Spleen (tissue), 11 donors: Measurements from ENCODE around the gene CFAP161. TPM values are rescaled to one million over a fixed set of nuclear protein-coding genes. Genes with fewer than 3 reads are reported as not detected.
"Not testable (repeated sequence)": the region's sequence is repeated elsewhere in the genome, so short reads cannot be mapped to it uniquely, and the experiment has no call there.

Source experiments
- DNase-seq: peaks from one replicate; pipeline ENCODE4 v3.0.0-alpha.2; 2020
- H3K27ac ChIP-seq, 8 donors: fragments of 200-600 bp; sonication (generic) in 7 of 8; 1 replicate in 4 of 8; 2 replicates in 4 of 8; pipeline versions ENCODE4 v1.5.0 to v1.8.0; 2016 to 2021; ENCODE audit warnings: inconsistent platforms in 4 of 8, mild to moderate bottlenecking in 4 of 8, moderate library complexity in 1 of 8
- H3K27me3 ChIP-seq, 7 donors: fragments of 200-600 bp; sonication (generic) in 6 of 7; replicated peaks in 1 of 7; 1 replicate in 4 of 7; 2 replicates in 3 of 7; pipeline versions ENCODE4 v1.5.0 to v1.8.0; 2016 to 2021; ENCODE audit warnings: inconsistent platforms in 3 of 7, mild to moderate bottlenecking in 1 of 7
- H3K36me3 ChIP-seq, 6 donors: fragments of 200-600 bp; sonication (generic) in 5 of 6; 1 replicate in 4 of 6; 2 replicates in 2 of 6; pipeline versions ENCODE4 v1.5.0 to v1.8.0; 2016 to 2021; ENCODE audit warnings: inconsistent platforms in 2 of 6
- H3K4me1 ChIP-seq, 6 donors: fragments of 200-600 bp; sonication (generic) in 5 of 6; 1 replicate in 3 of 6; 2 replicates in 3 of 6; pipeline versions ENCODE4 v1.5.0 to v1.8.0; 2016 to 2021; ENCODE audit warnings: inconsistent platforms in 3 of 6
- H3K4me3 ChIP-seq, 8 donors: fragments of 200-600 bp; sonication (generic) in 7 of 8; 1 replicate in 4 of 8; 2 replicates in 4 of 8; pipeline versions ENCODE4 v1.5.0 to v1.8.0; 2016 to 2021; ENCODE audit warnings: inconsistent platforms in 4 of 8, mild to moderate bottlenecking in 4 of 8, moderate library complexity in 2 of 8
- H3K9me3 ChIP-seq, 8 donors: fragments of 200-600 bp; sonication (generic) in 7 of 8; 1 replicate in 4 of 8; 2 replicates in 4 of 8; pipeline versions ENCODE4 v1.5.0 to v1.8.0; 2016 to 2021; ENCODE audit warnings: inconsistent platforms in 4 of 8
- CTCF ChIP-seq, 11 experiments: fragments of 200-600 bp in 7 of 11; fragments of 450-650 bp in 4 of 11; sonication (generic) in 4 of 11; IDR thresholded peaks in 8 of 11; conservative IDR thresholded peaks in 3 of 11; 1 replicate in 7 of 11; 2 replicates in 4 of 11; pipeline versions ENCODE4 v1.4.0 to v1.8.0; 2016 to 2021; ENCODE audit warnings: antibody characterized with exemption in 11 of 11, inconsistent platforms in 4 of 11, mild to moderate bottlenecking in 1 of 11
- POLR2A ChIP-seq, 3 donors: fragments of 450-650 bp; IDR thresholded peaks; one replicate each; pipeline ENCODE4 v1.5.1; 2017; ENCODE audit warnings: antibody characterized with exemption in 3 of 3, mild to moderate bottlenecking in 1 of 3
- POLR2AphosphoS5 ChIP-seq, 3 donors: sonication (generic); formaldehyde crosslinking; IDR thresholded peaks; one replicate each; pipeline ENCODE4 v1.5.1; 2017; ENCODE audit warnings: antibody characterized with exemption in 3 of 3
- WGBS, 5 donors: extraction: QIAGEN DNeasy Blood & Tissue Kit in 3 of 5; methylation state at CpG; one replicate each; pipeline versions ENCODE4 v1.1.5 to v1.1.7; 2013 to 2018; 5-methylcytosine and 5-hydroxymethylcytosine counted together
- intact Hi-C: fragments of 100-400 bp; cut with DNase I; formaldehyde crosslinking; loops from one replicate; pipeline ENCODE4 v1.15.0; 2023; ENCODE audit warnings: low total_unique reads
- polyA plus RNA-seq, 3 donors: library from polyadenylated mRNA; stranded (reverse); fragments of 200-250 nt; gene quantifications; one replicate each; pipeline ENCODE4 v1.2.1, GENCODE V29; 2013
- total RNA-seq, 7 donors: library from RNA; depleted of rRNA in 3 of 7; stranded (reverse); fragments of >200 nt in 3 of 7; fragmentation: NEBNext Ultra II Directional in 4 of 7; extraction: Animal tissue kit (Norgen Biotek cat#: 25700) in 4 of 7; gene quantifications; one replicate each; pipeline versions ENCODE4 v1.1.0 to v1.2.1, GENCODE V29; 2016 to 2021
- donor health status: healthy with polysubstance abuse.
- donor health status: DM: no; HTN: no; CAD: no; lungs with moderate emphysema.
- donor health status: DM: no; HTN: no; CAD: no.
- donor health status: Bipolar disorder and iron deficiency.
- donor health status: healthy.
- donor health status: DM: no; HTN: no; CAD: no.
- donor health status: DM: yes; HTN: yes; CAD: no.

Gene CFAP161
- total and polyA plus RNA-seq, 10 donors, result 0.06 to 2.0 (median 0.48) TPM; not detected in 3

DNA sequence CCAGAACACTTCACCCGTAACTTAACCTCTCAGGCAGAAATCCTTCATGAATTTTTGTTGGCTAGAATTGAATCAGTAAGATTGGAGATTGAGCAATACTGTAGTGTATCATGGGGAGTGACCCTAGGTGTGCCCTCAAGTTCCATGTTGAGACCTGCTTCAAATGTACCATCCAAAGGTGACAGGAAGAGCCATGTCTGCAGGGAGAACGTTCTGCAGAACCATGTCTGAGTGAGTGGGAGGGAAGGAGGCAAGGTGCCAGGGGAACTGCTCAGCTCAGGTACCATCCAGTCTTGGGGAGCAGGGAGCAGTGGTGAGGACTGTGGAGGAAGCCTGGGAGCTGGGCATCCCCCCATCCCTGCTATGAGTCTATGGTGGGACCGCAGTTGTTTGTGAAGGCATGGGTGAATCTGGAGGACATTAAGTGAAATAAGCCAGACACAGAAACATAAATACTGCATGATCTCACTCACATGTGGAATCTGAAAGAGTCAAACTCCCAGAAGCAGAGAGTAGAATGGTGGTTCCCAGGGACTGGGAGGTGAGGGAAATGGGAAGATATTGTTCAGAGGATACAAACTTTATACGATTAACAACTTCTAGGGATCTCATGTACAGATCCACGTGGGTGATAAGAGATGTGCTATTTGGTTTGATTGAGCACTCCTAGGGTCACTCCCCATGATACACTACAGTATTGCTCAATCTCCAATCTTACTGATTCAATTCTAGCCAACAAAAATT is 23.3 kb downstream of the CFAP161 start:
- H3K4me1 ChIP-seq, result peaks cover 0 to 22% (median 14%) of the 10 kb centered on the region in 6 donors
- no peak for DNase-seq
- no peak overlapping the region for H3K4me3 ChIP-seq
- intact Hi-C loops, result loop anchor here (10.0 kb wide), 1 partner anchor 107 kb away; no protein-coding TSS in a partner anchor
- no peaks in the 10 kb centered on the region for H3K9me3 ChIP-seq
- no peaks in the 10 kb centered on the region for H3K36me3 ChIP-seq
- peaks cover 0 to 17% (median 0%) of the 10 kb centered on the region in 7 donors for H3K27me3 ChIP-seq
- TF ChIP-seq POLR2AphosphoS5 (IDR thresholded peaks at IDR 0.05), result no peak
- TF ChIP-seq CTCF (IDR thresholded peaks at IDR 0.05 in 8 of 11, conservative IDR thresholded peaks at IDR 0.05 in 3 of 11), result no peak
- TF ChIP-seq POLR2A (IDR thresholded peaks at IDR 0.05), result no peak
- WGBS, 5 donors, result 65 to 79% (median 73%) methylated on average over 5 of the region's 5 CpGs
- no peak overlapping the region for H3K27ac ChIP-seq

DNA sequence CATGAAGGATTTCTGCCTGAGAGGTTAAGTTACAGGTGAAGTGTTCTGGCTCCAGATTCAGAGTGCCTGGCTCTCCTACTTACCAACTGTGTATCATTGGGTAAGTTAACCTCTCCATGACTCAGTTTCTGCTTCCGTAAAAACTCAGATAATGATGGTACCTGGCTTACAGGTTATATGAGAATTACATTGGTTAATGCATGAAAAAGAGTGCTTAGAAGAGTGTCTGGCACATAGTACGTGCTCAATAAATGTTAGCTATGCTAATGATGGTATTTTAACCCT is 23.8 kb downstream of the CFAP161 start:
- DNase-seq, result no peak
- peaks cover 0 to 22% (median 14%) of the 10 kb centered on the region in 6 donors for H3K4me1 ChIP-seq
- H3K4me3 ChIP-seq, result no peak overlapping the region
- no peak overlapping the region for H3K27ac ChIP-seq
- H3K9me3 ChIP-seq, result no peaks in the 10 kb centered on the region
- intact Hi-C loops, result loop anchor here (10.0 kb wide), 1 partner anchor 107 kb away; no protein-coding TSS in a partner anchor
- TF ChIP-seq POLR2AphosphoS5 (IDR thresholded peaks at IDR 0.05), result no peak
- no peak for TF ChIP-seq CTCF (IDR thresholded peaks at IDR 0.05 in 8 of 11, conservative IDR thresholded peaks at IDR 0.05 in 3 of 11)
- no peak for TF ChIP-seq POLR2A (IDR thresholded peaks at IDR 0.05)
- H3K27me3 ChIP-seq, result peaks cover 0 to 20% (median 0%) of the 10 kb centered on the region in 7 donors
- no peaks in the 10 kb centered on the region for H3K36me3 ChIP-seq
- WGBS, 5 donors, result 88 to 96% (median 92%) methylated on average over 2 of the region's 2 CpGs

DNA sequence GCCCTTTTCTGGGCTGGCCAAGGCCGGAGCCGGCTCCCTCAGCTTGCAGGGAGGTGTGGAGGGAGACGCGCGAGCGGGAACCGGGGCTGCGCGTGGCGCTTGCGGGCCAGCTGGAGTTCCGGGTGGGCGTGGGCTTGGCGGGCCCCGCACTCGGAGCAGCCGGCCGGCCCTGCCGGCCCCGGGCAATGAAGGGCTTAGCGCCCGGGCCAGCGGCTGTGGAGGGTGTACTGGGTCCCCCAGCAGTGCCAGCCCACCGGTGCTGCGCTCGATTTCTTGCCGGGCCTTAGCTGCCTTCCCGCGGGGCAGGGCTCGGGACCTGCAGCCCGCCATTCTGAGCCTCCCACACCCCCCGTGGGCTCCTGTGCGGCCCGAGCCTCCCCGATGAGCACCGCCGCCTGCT is 24.5 kb downstream of the CFAP161 start:
- not testable (repeated sequence) for H3K27ac ChIP-seq, H3K9me3 ChIP-seq, H3K36me3 ChIP-seq, DNase-seq, H3K4me3 ChIP-seq
- intact Hi-C loops, result loop anchor here (10.0 kb wide), 1 partner anchor 106 kb away; no protein-coding TSS in a partner anchor
- peaks cover 0 to 22% (median 14%) of the 10 kb centered on the region in 6 donors for H3K4me1 ChIP-seq
- WGBS, 5 donors, result 83 to 95% (median 90%) methylated on average over 7 to 37 of the region's 37 CpGs
- peaks cover 0 to 20% (median 0%) of the 10 kb centered on the region in 7 donors for H3K27me3 ChIP-seq

GRCh38 chr15:81160312-81161159 is 26.5 kb downstream of the CFAP161 start:
- no peak overlapping the region for H3K4me3 ChIP-seq
- intact Hi-C loops, result no loop called here
- H3K27me3 ChIP-seq, result peaks cover 0 to 20% (median 0%) of the 10 kb centered on the region in 7 donors
- peaks cover 0 to 20% (median 14%) of the 10 kb centered on the region in 6 donors for H3K4me1 ChIP-seq
- no peak for DNase-seq
- no peaks in the 10 kb centered on the region for H3K9me3 ChIP-seq
- H3K36me3 ChIP-seq, result no peaks in the 10 kb centered on the region
- WGBS, 5 donors, result 56 to 64% (median 59%) methylated on average over 11 of the region's 11 CpGs
- TF ChIP-seq POLR2AphosphoS5 (IDR thresholded peaks at IDR 0.05) (no peak), CTCF (IDR thresholded peaks at IDR 0.05 in 8 of 11, conservative IDR thresholded peaks at IDR 0.05 in 3 of 11) (no peak), POLR2A (IDR thresholded peaks at IDR 0.05) (no peak)
- no peak overlapping the region for H3K27ac ChIP-seq
